Right lobe of liver (tissue), 4 donors: Measurements from ENCODE around the gene RMRP.

Experiments
- CTCF ChIP-seq, 4 donors: fragments of 200-600 bp in 3 of 4; fragments of 450-650 bp in 1 of 4; IDR thresholded peaks; one replicate each; pipeline versions ENCODE4 v1.5.1 to v1.8.0; 2016 to 2022; ENCODE audit warnings: antibody characterized with exemption in 4 of 4, mild to moderate bottlenecking in 2 of 4
- POLR2A ChIP-seq: fragments of 450-650 bp; IDR thresholded peaks from one replicate; pipeline ENCODE4 v1.6.1; 2017; ENCODE audit warnings: antibody characterized with exemption, mild to moderate bottlenecking
- donor health status: DM: no; HTN: no; CAD: no.
- donor health status: DM: no; HTN: no; CAD: no.
- donor health status: DM: no; HTN: yes; CAD: no.

- TF ChIP-seq POLR2A (no peak), CTCF (IDR thresholded peaks at IDR 0.05) (no peak)
These were observed 22.7 kb upstream of the RMRP start for GRCh38 chr9:35680331-35681105.
